ENCODE measurements around the gene CRTC2.
"Not testable (repeated sequence)": the region's sequence is repeated elsewhere in the genome, so short reads cannot be mapped to it uniquely, and the experiment has no call there.

The CRTC2 gene

DNA sequence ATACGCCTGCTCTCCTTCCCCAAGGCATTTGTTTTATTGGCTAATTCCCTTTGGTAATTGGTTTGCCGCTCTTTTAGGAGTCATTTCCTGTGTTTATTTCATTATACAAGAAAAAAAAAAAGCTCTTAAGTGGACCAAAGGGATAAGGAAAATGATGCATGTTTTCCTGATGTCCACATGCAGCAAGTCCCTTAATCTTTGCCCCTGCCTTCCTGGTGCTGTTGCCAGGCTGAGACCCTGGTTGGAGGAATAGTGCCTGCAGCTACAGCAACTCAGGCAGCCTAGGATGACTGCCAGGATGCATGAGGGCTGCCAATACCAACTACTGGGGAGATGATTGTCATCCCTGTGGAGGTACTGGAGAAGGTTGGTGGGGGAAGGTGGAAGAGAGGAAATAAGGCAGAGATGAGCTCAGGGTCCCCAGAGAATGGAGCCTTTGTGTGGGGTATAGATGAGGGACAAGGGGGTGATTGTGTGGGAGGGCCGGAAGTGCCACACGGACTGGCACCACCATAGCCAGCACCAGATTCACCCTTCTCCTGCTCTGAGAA, 29.5 kb downstream of the CRTC2 start:
- no peak for DNase-seq (ENCODE audit: low read depth in 2 of 2)

DNA sequence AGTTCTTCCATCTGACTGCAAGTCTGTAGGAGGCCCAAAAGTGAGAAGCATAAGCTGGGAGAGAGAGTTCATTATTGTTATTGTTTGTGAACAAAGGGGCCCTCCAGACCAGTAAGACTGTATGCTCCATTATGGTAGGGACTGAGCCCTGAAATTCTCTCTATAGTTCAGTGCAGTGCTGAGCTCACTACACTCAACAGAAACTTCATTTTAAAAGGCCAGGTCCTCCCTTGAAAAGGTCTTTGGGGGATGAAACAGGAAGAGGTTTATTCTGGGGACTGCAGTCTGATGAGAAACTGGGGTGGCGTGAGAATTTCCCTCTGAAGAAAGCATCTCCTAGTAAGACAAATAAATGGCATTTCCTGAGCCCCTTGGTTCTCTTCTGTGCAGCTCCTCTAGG, 30.2 kb downstream of the CRTC2 start:
- DNase-seq (ENCODE audit: low read depth in 2 of 2), result no peak

DNA sequence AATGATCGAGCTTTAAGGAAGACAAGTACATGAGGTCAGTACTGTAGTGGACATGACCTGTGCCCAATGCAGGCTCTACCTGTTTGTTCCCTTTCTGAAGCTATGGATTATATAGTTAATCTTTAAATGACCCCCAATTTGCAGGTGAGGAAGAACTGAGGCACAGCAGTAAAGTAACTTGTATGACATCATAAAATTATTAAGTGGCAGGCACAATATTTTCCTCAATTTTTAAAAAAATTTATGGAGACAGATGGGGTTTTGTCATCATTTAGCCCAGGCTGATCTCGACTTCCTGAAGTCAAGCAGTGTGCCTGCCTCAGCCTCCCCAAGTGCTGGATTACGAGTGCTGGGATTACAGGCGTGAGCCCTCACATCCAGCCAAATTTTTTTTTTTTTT, 32.0 kb downstream of the CRTC2 start:
- no peak for DNase-seq (ENCODE audit: low read depth in 2 of 2)

DNA sequence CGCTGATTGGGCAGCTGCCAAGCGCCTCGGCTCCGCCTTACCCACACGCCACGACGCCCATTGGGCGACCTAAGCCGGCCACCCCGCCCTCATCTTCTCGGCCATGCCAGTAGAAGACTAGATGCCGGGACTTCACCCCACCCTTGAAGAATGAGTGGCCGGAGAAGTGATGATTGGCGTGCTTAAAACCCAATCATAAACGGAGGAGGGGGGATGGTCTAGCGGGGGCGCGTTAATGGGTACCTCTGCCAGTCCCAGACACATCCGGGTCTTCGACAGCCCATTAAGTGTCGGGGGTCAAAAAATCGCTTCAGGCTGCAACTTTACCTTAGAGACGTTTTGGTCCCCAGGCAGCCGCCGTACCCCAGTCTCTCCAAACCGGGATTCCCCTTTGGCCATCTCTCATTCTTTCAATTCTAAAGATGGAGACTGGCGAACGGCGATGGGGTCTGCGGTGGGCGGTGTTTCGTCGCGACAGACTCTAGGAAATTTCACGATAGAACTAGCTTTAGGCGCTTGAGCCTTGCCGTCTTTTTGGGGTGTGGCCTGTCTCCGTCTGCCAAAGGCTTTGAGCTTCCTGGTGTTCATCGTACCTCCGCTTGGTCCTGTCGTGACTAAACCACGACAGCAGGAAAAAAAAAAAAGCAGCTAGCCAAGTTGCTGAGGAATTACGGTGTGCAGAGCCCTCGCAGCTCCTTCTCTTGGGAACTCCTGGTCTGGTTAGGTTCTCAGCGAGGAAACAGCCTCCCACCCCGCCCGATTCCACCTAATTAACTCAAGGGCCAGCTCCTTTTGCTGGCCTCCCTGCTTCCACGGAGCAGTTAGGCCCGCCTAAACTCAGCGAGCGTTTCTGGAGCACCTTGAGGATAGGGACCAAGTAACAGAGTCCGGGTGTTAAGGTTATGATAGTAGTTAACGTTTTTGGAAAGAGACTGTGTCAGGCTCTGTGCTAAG, 35.2 kb downstream of the CRTC2 start, which contains the start of gene GATAD2B:
Gene GATAD2B, minus strand, starts transcription at position 1 of the 954 bp plus-strand sequence. CDS start 94,625 bp downstream, outside the sequence.
- peak; percentile 95 to 99 for DNase-seq (ENCODE audit: low read depth in 2 of 2)

DNA sequence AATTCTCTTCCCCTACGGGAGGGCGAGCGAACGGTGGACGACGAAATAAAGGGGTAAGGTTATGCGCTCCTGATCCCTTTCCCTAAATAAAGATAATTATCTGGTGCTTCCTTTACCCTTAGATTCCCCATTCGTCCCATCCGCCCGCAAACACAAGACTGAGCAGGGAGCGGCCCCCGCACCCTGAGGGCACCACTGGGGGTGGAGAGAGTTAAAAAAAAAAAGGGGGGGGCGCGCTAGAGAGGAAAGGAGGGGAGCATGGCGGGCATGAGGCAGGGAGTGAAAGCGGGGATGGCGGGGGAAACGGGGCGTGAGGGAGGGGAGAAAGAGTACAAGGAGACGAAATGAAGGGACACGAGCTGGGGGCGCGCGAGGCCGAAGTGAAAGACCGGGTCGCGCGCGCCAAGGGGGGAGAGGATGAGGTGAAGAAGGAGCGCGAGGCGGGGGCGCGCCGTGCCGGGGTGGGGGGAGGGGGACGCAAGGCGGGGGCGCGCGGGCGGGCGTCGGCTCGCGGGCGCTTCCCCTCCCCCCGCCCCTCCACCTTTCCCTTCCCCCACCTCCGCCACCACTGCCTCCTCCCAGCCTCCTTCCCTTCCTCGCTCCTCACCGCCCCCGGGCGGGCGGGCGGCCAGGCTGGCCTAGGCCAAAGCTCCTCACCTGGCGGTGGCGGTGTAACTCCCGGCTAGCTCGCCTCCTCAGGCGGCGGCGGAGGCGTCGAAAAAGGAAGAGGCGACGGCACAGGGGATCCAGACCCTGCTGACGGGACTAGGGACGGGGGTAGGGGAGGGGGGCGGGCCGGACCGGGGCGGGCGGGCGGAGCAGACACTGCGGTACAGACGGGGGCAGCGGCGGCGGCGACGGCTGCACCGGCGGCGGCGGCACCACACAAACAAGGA, 36.1 kb downstream of the CRTC2 start:
- peak; percentile 54 to 64 for DNase-seq (ENCODE audit: low read depth in 2 of 2)

DNA sequence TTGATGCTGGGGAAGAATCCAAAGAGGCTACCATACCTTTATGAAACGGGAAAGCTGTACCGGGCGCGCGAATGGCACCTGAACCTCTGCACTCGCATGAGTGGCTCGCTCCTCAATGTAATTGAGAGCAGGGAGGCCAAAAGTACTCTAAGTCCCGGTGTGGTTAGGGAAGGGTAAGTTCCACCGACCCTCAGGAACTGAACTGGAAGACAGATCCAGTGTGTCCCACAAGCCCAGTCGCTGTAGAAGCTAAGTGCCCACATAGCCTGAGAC, 36.7 kb downstream of the CRTC2 start:
- DNase-seq (ENCODE audit: low read depth in 2 of 2), result no peak

DNA sequence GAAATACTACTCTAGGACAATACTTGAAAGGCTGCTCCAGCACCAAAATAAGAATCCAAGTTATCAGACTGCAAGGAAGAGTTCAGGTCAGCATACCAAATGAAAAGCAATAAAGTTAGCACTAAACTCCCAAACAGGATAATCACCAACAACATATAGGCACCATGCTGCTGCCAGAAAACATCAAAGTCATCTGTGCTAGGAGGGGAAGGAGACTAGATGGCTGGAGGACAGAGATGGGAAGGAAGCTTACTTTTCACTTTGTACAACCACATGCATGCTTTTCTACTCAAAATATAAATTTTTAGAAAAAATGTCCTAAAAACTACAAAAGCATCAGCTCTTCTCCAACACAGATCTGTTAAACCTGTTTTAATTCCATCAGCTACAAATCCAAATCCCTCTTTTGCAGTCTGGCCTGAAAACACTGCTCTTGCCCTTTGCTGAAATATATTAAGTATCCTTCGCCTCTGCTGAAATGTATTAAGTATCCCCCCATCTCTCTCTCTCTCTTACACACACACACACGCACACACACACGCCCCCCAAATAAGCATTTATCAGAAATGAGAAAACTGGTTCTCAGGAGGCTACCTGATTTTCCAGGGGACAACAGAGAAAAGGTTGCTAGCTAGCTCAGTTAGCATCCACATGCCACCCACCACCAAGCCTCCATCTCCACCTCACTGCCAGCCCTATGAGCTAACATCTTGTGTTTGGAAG, 37.2 kb downstream of the CRTC2 start:
- DNase-seq (ENCODE audit: low read depth in 2 of 2), result no peak

DNA sequence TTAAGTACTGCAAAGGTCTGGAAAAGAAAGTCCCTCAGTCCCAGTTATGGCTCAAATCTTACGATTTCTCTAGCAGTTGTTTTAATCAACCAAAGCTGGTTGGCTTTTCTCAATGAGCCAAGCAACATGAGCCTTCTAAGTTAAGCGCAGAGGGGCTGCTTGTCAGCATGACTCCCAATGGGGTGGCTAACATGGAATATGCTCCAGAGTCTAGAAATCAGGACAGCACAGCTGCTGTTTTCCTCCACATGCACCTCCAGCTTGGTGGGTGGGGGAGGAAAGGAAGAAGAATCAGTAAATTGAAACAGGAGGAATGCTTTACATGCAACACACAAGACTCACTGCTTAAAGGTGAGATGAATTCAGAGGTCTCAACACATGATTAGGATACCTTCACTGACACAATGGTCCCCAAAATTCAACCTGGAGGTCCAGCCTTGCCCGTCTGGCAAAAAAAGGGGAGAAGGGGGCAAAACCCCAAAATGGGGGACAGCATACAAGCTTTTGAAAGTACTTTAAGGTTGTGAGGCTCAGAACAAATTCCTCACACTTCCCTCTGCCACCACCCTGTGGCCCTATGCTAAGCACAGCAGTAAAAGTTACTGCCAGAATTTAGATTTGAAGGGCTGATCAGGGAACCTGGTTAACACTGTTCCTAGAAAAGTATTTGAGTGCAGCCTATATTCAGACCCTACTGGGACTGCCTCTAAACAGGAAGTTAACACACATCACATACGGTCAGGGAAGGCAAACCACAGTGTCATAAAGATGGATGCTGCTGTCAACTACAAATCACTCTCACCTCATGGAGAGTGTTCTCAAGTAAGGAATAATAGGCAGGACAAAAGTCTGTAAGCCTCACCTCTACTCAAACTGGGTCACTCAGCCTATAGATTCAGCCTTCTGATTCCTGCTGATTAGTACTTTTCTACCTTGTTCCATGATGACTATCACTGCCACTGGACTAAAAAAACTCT, 38.2 kb downstream of the CRTC2 start:
- DNase-seq (ENCODE audit: low read depth in 2 of 2), result no peak

DNA sequence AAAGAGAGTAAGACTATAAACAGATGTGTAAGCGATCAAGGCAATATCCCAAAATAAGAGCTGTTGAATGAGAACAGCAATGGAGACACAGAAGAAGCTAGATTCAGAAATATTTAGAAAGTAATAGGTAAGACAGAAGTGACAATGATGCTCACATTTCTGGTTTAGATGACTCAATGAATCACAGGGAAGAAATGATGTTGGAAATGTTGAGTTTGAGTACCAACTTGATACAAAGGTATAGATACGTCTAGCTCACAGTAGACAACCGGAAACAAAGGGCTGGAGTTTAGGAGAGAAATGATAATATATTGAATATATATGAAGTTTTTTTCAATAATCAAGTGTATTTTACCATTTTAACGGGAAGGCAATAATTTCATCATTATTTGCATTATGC, 42.1 kb downstream of the CRTC2 start:
- DNase-seq (ENCODE audit: low read depth in 2 of 2), result no peak

DNA sequence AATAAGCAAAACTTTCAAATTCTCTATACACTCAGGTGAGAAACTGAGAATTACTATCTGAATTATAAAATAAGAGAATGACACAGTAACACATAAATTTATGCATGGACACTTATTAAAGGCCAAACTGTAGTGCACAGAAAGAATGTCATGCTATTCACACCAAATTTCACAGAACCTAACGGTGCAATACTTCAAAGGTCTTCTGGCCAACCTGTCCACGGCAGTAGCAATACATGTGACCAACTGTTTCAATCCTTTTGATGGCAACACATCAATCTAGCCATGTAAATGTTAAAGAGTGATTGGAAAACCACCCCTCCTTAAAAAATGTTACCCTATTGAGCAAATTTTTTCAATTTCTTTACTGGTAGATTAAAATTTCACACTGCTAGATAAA, 46.1 kb downstream of the CRTC2 start:
- DNase-seq (ENCODE audit: low read depth in 2 of 2), result no peak

DNA sequence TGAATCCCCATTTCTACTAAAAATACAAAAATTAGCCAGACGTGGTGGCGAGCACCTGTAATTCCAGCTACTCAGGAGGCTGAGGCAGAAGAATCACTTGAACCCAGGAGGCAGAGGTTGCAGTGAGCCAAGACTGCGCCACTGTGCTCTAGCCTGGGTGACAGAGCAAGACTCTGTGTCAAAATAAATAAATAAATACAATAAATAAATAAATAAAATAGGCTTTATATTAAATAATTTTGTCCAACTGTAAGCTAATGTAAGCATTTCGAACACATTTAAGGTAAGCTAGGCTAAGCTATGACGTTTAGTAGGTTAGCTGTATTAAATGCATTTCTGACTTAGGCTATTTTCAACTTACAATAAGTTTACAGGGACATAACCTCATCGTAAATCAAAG, 47.9 kb downstream of the CRTC2 start:
- not testable (repeated sequence) for DNase-seq (ENCODE audit: low read depth in 2 of 2)

DNA sequence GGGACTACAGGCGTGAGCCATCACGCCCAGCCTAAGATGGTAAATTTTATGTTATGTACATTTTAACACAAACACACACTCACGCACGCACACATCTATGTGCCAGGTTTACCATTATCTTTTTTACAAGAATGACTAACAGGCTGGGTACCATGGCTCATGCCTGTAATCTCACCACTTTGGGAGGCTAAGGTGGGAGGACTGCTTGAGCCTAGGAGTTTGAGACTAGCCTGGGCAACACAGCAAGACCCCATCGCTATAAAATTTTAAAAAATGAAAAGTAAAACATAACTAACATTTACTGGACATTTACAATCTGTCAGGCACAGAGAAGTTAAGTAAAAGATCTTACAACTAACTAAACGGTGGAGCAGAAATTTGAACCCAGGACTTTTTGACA, 50.3 kb downstream of the CRTC2 start:
- no peak for DNase-seq (ENCODE audit: low read depth in 2 of 2)

DNA sequence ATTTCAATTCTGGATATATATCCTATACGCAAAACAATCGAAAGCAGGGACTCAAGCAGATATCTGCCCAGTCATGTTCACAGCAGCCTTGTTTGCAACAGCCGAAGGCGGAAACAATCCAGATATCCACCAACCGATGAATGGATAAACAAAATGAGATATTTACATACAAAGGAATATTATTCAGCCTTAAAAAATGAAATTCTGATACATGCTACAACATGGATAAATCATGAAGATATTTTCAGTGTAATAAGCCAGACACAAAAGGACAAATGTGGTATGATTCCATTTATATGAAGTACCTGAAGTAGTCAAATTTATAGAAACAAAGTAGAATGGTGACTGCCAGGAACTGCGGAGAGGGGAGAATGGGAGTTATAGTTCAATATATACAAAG, 51.3 kb downstream of the CRTC2 start:
- no peak for DNase-seq (ENCODE audit: low read depth in 2 of 2)

DNA sequence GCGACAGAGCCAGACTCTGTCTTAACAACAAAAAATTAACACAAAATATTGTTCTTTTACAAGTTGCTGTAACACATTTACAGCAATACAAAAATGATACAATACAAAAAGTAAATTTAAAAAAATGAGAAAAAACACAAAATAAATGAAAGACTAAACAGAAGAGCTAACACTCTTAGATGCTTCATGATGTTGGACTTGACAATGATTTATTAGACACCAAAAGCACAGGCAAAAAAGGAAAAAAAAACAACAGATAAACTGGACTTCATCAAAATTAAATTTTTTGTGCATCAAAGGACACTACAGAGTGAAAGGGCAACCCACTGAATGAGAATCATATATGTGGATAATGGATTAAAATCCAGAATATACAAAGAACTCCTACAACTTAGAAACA, 52.0 kb downstream of the CRTC2 start:
- no peak for DNase-seq (ENCODE audit: low read depth in 2 of 2)

DNA sequence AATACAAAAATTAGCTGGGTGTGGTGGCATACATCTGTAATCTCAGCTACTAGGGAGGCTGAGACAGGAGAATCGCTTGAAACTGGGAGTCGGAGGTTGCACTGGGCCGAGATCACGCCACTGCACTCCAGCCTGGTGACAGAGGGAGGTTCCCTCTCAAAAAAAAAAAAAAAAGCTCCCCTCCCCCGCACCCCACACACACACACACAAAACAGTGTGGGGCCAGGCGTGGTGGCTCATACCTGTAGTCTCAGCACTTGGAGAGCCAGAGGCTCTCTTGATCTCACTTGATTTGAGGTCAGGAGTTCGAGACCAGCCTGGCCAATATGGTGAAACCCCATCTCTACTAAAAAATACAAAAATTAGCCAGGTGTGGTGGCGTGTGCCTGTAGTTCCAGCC, 52.5 kb downstream of the CRTC2 start:
- not testable (repeated sequence) for DNase-seq (ENCODE audit: low read depth in 2 of 2)

DNA sequence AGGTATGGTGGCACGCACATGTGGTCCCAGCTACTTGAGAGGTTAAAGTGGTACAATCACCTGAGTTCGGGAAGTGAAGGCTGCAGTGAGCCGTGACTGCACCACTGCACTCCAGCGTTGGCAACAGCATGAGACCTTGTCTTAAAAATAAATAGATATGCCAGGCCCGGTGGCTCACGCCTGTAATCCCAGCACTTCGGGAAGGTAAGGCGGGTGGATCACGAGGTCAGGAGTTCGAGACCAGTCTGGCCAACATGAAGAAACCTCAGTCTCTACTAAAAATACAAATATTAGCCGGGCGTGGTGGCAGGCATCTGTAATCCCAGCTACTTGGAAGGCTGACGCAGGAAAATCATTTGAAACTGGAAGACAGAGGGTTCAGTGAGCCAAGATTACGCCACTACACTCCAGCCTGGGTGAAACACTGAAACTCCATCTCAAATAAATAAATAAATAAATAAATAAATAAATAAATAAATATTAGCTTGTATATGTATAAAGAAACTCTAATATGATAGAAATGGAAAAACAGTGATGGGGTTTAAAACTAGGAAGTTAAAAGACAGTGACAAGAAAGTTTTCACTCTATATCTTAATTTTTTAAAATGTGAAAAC, 54.5 kb downstream of the CRTC2 start:
- DNase-seq (ENCODE audit: low read depth in 2 of 2), result no peak

DNA sequence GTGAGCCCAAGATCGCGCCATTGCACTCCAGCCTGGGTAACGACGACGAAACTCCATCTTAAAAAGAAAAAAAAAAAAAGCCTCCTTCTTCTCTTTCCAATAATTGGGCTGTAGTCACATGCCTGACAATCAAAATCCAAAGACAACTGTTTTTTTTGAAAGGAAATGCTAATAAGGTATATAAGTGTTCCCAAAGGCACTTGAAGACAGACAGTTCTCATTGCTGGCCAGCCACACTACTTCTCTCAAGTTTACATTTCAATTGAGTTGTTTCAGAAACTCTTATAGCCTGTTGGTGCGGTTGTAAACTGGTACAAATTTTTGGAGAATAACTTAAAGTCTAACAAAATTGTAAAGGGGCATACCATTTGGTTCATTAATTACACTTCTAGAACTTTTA, 58.9 kb downstream of the CRTC2 start:
- no peak for DNase-seq (ENCODE audit: low read depth in 2 of 2)

All from stimulated activated CD4-positive, alpha-beta T cell treated with anti-CD3 and anti-CD28 coated beads, Interleukin-4, amount 100 ng/mL, for 48 hours (primary cell).